H9 (cell line): ENCODE measurements around the gene FAR1. TPM values are rescaled to one million over a fixed set of nuclear protein-coding genes. Genes with fewer than 3 reads are reported as not detected.

Experiments
- DNase-seq: peaks from one replicate; pipeline ENCODE4 v3.0.0-alpha.2; 2017
- H2AFZ ChIP-seq: one replicate; pipeline ENCODE4 v1.6.1; 2013; ENCODE audit warnings: mild to moderate bottlenecking, low read length, control low read depth, moderate library complexity
- H2AK5ac ChIP-seq: 2 replicates; pipeline ENCODE4 v1.6.1; 2013; ENCODE audit warnings: low read length, control low read depth, mixed read lengths; ENCODE audit not compliant: insufficient read length
- H2BK120ac ChIP-seq: one replicate; pipeline ENCODE4 v1.6.1; 2013; ENCODE audit warnings: low read depth, mild to moderate bottlenecking, low read length, control low read depth, inconsistent platforms; ENCODE audit not compliant: poor library complexity, severe bottlenecking
- H2BK12ac ChIP-seq: 2 replicates; pipeline ENCODE4 v1.6.1; 2013; ENCODE audit warnings: low read length, control low read depth, mixed read lengths, low read depth; ENCODE audit not compliant: insufficient read length
- H2BK15ac ChIP-seq: 2 replicates; pipeline ENCODE4 v1.6.1; 2013; ENCODE audit warnings: low read depth, low read length, control low read depth
- H2BK20ac ChIP-seq: one replicate; pipeline ENCODE4 v1.6.1; 2013; ENCODE audit warnings: low read depth, mild to moderate bottlenecking, low read length, control low read depth, inconsistent platforms; ENCODE audit not compliant: poor library complexity, severe bottlenecking
- H2BK5ac ChIP-seq: 2 replicates; pipeline ENCODE4 v1.6.1; 2013; ENCODE audit warnings: low read length, control low read depth, mixed read lengths; ENCODE audit not compliant: insufficient read length
- H3K14ac ChIP-seq: 2 replicates; pipeline ENCODE4 v1.6.1; 2013; ENCODE audit warnings: low read length, control low read depth; ENCODE audit not compliant: insufficient read depth
- H3K18ac ChIP-seq: 2 replicates; pipeline ENCODE4 v1.6.1; 2013; ENCODE audit warnings: low read depth, mild to moderate bottlenecking, mixed read lengths, low read length, control low read depth; ENCODE audit not compliant: insufficient read length
- H3K23ac ChIP-seq: 2 replicates; pipeline ENCODE4 v1.6.1; 2013; ENCODE audit warnings: low read length, control low read depth, mixed read lengths, low read depth; ENCODE audit not compliant: insufficient read length
- H3K23me2 ChIP-seq: 2 replicates; pipeline ENCODE4 v1.6.1; 2013; ENCODE audit warnings: low read depth, mild to moderate bottlenecking, mixed read lengths, low read length, control low read depth; ENCODE audit not compliant: insufficient read length, poor library complexity, severe bottlenecking
- H3K27ac ChIP-seq: 2 replicates; pipeline ENCODE4 v1.5.1; 2013; ENCODE audit warnings: low read length, control low read depth, mixed read lengths, low read depth; ENCODE audit not compliant: insufficient read length
- H3K27me3 ChIP-seq: 2 replicates; pipeline ENCODE4 v1.6.1; 2013; ENCODE audit warnings: low read length, control low read depth, inconsistent platforms; ENCODE audit not compliant: insufficient read depth
- H3K4ac ChIP-seq: 2 replicates; pipeline ENCODE4 v1.6.1; 2013; ENCODE audit warnings: low read depth, mild to moderate bottlenecking, control low read depth, inconsistent platforms, low read length, moderate library complexity
- H3K4me1 ChIP-seq: 2 replicates; pipeline ENCODE4 v1.6.1; 2013; ENCODE audit warnings: low read length, control low read depth, inconsistent platforms; ENCODE audit not compliant: insufficient read depth
- H3K4me2 ChIP-seq: 2 replicates; pipeline ENCODE4 v1.6.1; 2013; ENCODE audit warnings: low read length, control low read depth, mixed read lengths; ENCODE audit not compliant: insufficient read length, insufficient read depth
- H3K56ac ChIP-seq: 2 replicates; pipeline ENCODE4 v1.6.1; 2013; ENCODE audit warnings: low read depth, mild to moderate bottlenecking, mixed read lengths, low read length, control low read depth; ENCODE audit not compliant: insufficient read length
- H3K79me1 ChIP-seq: 2 replicates; pipeline ENCODE4 v1.6.1; 2013; ENCODE audit warnings: low read depth, mild to moderate bottlenecking, moderate library complexity, low read length, control low read depth, inconsistent platforms; ENCODE audit not compliant: insufficient read depth, poor library complexity, severe bottlenecking
- H3K79me2 ChIP-seq: 2 replicates; pipeline ENCODE4 v1.6.1; 2013; ENCODE audit warnings: low read length, control low read depth, inconsistent platforms; ENCODE audit not compliant: insufficient read depth
- H3K9ac ChIP-seq: 2 replicates; pipeline ENCODE4 v1.6.1; 2013; ENCODE audit warnings: low read length, control low read depth, mixed read lengths; ENCODE audit not compliant: insufficient read length; ENCODE audit errors: extremely low read depth
- H3K9me3 ChIP-seq: one replicate; pipeline ENCODE4 v1.6.1; 2013; ENCODE audit warnings: low read depth, low read length, inconsistent platforms; ENCODE audit not compliant: control insufficient read depth
- H3T11ph ChIP-seq: one replicate; pipeline ENCODE4 v1.6.1; 2013; ENCODE audit warnings: mild to moderate bottlenecking, low read length, control low read depth, inconsistent platforms
- H4K20me1 ChIP-seq: one replicate; pipeline ENCODE4 v1.6.1; 2013; ENCODE audit not compliant: control insufficient read depth, insufficient read length, insufficient read depth
- H4K5ac ChIP-seq: 2 replicates; pipeline ENCODE4 v1.6.1; 2013; ENCODE audit warnings: low read depth, mild to moderate bottlenecking, mixed read lengths, low read length, control low read depth; ENCODE audit not compliant: insufficient read length
- H4K8ac ChIP-seq: replicated peaks from 2 replicates; pipeline ENCODE4 v1.6.1; 2013; ENCODE audit warnings: low read length, control low read depth, mixed read lengths, low read depth; ENCODE audit not compliant: insufficient read length
- H4K91ac ChIP-seq: 2 replicates; pipeline ENCODE4 v1.6.1; 2013; ENCODE audit warnings: low read depth, mild to moderate bottlenecking, moderate library complexity, mixed read lengths, low read length, control low read depth; ENCODE audit not compliant: insufficient read length
- H3K27ac Mint-ChIP-seq, 3 experiments: 2 replicates in 2 of 3; 3 replicates in 1 of 3; pipeline ENCODE4 v1.8.0; 2020 to 2021; ENCODE audit warnings: mixed read lengths in 3 of 3, mild to moderate bottlenecking in 1 of 3, moderate library complexity in 1 of 3
- H3K27me3 Mint-ChIP-seq: 2 replicates; pipeline ENCODE4 v1.8.0; 2021; ENCODE audit warnings: low read depth, mild to moderate bottlenecking, moderate library complexity, mixed read lengths
- H3K36me3 Mint-ChIP-seq, 3 experiments: 2 replicates in 2 of 3; 3 replicates in 1 of 3; pipeline ENCODE4 v1.8.0; 2020 to 2021; ENCODE audit warnings: low read depth in 3 of 3, mixed read lengths in 3 of 3; ENCODE audit not compliant: insufficient read depth in 1 of 3
- H3K4me1 Mint-ChIP-seq, 2 experiments: 2 replicates each; pipeline ENCODE4 v1.8.0; 2020; ENCODE audit warnings: mixed read lengths in 2 of 2
- H3K4me3 Mint-ChIP-seq, 2 experiments: 2 replicates in 1 of 2; 3 replicates in 1 of 2; pipeline ENCODE4 v1.8.0; 2020 to 2021; ENCODE audit warnings: mild to moderate bottlenecking in 2 of 2, mixed read lengths in 2 of 2, moderate library complexity in 1 of 2
- H3K9me3 Mint-ChIP-seq, 2 experiments: 2 replicates in 1 of 2; 3 replicates in 1 of 2; pipeline ENCODE4 v1.8.0; 2020; ENCODE audit warnings: mild to moderate bottlenecking in 2 of 2, mixed read lengths in 2 of 2, moderate library complexity in 1 of 2
- WGBS: extraction: QIAGEN DNeasy Blood & Tissue Kit; methylation state at CpG from one replicate; pipeline ENCODE4 v1.1.7; 2013; ENCODE audit warnings: missing lambda C conversion rate, low lambda C conversion rate, mixed read lengths; ENCODE audit not compliant: insufficient read length; ENCODE audit errors: extremely low coverage; 5-methylcytosine and 5-hydroxymethylcytosine counted together
- total RNA-seq: library from RNA; stranded (reverse); gene quantifications from 2 replicates; pipeline ENCODE4 v1.2.1, GENCODE V29; 2021
- TF ChIP-seq, protein P1 (sequence below): fragments of 200-600 bp; sonication (generic); conservative IDR thresholded peaks from 3 replicates; pipeline ENCODE4 v1.8.0; 2021; ENCODE audit warnings: antibody characterized with exemption, mild to moderate bottlenecking

FAR1 gene
- total RNA-seq, 1 experiment from 2014 or later: 72.5 TPM

DNA sequence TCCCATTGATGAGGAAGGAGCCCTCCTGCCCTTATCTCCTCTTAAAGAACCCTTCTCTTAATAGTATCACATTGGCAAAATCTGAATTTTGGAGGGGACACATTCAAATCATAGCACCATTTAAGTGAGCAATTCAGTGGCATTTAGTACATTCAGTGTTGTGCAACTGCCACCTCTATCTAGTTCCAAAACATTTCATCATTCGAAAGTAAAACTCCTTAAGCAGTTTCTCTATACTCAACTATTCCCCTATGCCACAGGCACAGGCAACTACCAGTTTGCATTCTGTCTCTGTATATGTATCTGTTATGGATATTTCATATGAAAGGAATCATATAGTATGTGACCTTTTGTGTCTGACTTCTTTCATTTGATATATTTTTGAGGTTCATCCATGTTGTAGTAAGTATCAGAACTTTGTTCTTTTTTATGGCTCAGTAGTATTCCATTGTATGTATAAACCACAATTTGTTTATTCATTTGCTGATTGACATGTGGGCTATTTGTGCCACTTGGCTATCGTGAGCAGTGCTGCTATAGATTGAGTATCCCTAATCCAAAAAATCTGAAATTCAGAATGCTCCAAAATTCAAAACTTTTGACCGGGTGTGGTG, 22.9 kb downstream of the FAR1 start:
- Histone ChIP-seq H4K20me1 (no peaks in the 10 kb centered on the region), H2BK5ac (no peak overlapping the region), H2BK12ac (no peak overlapping the region), H3K9ac (no peak overlapping the region), H3K27ac (no peak overlapping the region), H3K23ac (no peak overlapping the region), H4K5ac (no peak overlapping the region), H3T11ph (no peak overlapping the region), H3K4ac (no peak overlapping the region), H3K27me3 (no peaks in the 10 kb centered on the region), H2BK15ac (no peak overlapping the region), H2AK5ac (no peak overlapping the region), H3K14ac (no peak overlapping the region), H3K18ac (no peak overlapping the region), H4K8ac (no peak overlapping the region), H2AFZ (no peak overlapping the region), H3K9me3 (no peaks in the 10 kb centered on the region), H3K56ac (no peak overlapping the region), H3K4me2 (no peak overlapping the region), H2BK20ac (no peak overlapping the region), H3K79me2 (peaks cover 19% of the 10 kb centered on the region; the same call in 1 of the 2 replicates), H4K91ac (no peak overlapping the region), H3K23me2 (no peaks in the 10 kb centered on the region), H2BK120ac (no peak overlapping the region), H3K4me1 (no peaks in the 10 kb centered on the region), H3K79me1 (no peaks in the 10 kb centered on the region)
- Mint-ChIP-seq H3K27me3 (no peaks in the 10 kb centered on the region; the same call in 1 of the 2 replicates), H3K9me3 (peaks cover 0 to 4% of the 10 kb centered on the region in 2 experiments; a peak in 1 of 5 replicates), H3K36me3 (peaks cover 12 to 29% (median 20%) of the 10 kb centered on the region in 3 experiments; a peak in 6 of 7 replicates), H3K4me1 (peaks cover 14% of the 10 kb centered on the region in 2 experiments), H3K4me3 (no peak overlapping the region), H3K27ac (no peak overlapping the region; a peak in 1 of 7 replicates)
- no CpG with 5 or more reads among the region's 3 CpGs for WGBS
- no peak for DNase-seq
- TF ChIP-seq, protein P1, sequence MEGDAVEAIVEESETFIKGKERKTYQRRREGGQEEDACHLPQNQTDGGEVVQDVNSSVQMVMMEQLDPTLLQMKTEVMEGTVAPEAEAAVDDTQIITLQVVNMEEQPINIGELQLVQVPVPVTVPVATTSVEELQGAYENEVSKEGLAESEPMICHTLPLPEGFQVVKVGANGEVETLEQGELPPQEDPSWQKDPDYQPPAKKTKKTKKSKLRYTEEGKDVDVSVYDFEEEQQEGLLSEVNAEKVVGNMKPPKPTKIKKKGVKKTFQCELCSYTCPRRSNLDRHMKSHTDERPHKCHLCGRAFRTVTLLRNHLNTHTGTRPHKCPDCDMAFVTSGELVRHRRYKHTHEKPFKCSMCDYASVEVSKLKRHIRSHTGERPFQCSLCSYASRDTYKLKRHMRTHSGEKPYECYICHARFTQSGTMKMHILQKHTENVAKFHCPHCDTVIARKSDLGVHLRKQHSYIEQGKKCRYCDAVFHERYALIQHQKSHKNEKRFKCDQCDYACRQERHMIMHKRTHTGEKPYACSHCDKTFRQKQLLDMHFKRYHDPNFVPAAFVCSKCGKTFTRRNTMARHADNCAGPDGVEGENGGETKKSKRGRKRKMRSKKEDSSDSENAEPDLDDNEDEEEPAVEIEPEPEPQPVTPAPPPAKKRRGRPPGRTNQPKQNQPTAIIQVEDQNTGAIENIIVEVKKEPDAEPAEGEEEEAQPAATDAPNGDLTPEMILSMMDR: no peak
